ENCODE measurements around the gene TTC17. TPM values are rescaled to one million over a fixed set of nuclear protein-coding genes. Genes with fewer than 3 reads are reported as not detected.

The TTC17 gene
- total RNA-seq, 1 donor from 2014 or later: 183 TPM

GRCh38 chr11:43517518-43517917 lies 158.8 kb downstream of the TTC17 start:
- Mint-ChIP-seq H3K36me3 (peaks cover 3% of the 10 kb centered on the region), H3K9me3 (peaks cover 16% of the 10 kb centered on the region), H3K27ac (peak overlapping the region; percentile 72), H3K4me1 (peaks cover 42% of the 10 kb centered on the region), H3K4me3 (no peak overlapping the region), H3K27me3 (ENCODE audit: insufficient read depth, low read depth) (peaks cover 9% of the 10 kb centered on the region)
- Histone ChIP-seq H3K36me3 (no peaks in the 10 kb centered on the region), H3K79me2 (ENCODE audit: low read depth) (no peaks in the 10 kb centered on the region), H3K4me2 (no peak overlapping the region), H3K4me3 (no peak overlapping the region), H2AFZ (replicated peaks) (no peak overlapping the region), H3K4me1 (peaks cover 12% of the 10 kb centered on the region), H3K27me3 (no peaks in the 10 kb centered on the region), H3F3A (ENCODE audit: low read depth) (no peaks in the 10 kb centered on the region), H4K20me1 (ENCODE audit: low read depth) (no peaks in the 10 kb centered on the region), H3K9me3 (ENCODE audit: low read depth) (no peaks in the 10 kb centered on the region), H3K27ac (no peak overlapping the region), H3K9ac (no peak overlapping the region)
- no peak for TF ChIP-seq CTCF (IDR thresholded peaks at IDR 0.05)
- TF ChIP-seq EZH2 (IDR thresholded peaks at IDR 0.05): no peak
- no peak for TF ChIP-seq EZH2phosphoT487 (IDR thresholded peaks at IDR 0.05)
- DNase-seq (ENCODE audit: low spot score): no peak

- peaks cover 10% of the 10 kb centered on the region for H3K27me3 Mint-ChIP-seq (ENCODE audit: insufficient read depth, low read depth)
- Histone ChIP-seq H3K79me2 (ENCODE audit: low read depth) (no peaks in the 10 kb centered on the region), H3K9me3 (ENCODE audit: low read depth) (no peaks in the 10 kb centered on the region), H3F3A (ENCODE audit: low read depth) (no peaks in the 10 kb centered on the region), H4K20me1 (ENCODE audit: low read depth) (no peaks in the 10 kb centered on the region), H3K4me2 (no peak overlapping the region), H3K9ac (no peak overlapping the region), H2AFZ (replicated peaks) (no peak overlapping the region), H3K4me3 (no peak overlapping the region), H3K27ac (no peak overlapping the region), H3K27me3 (no peaks in the 10 kb centered on the region), H3K4me1 (peaks cover 12% of the 10 kb centered on the region), H3K36me3 (no peaks in the 10 kb centered on the region)
- peaks cover 3% of the 10 kb centered on the region for H3K36me3 Mint-ChIP-seq
- no peak for DNase-seq (ENCODE audit: low spot score)
- H3K9me3 Mint-ChIP-seq: peaks cover 12% of the 10 kb centered on the region
- H3K27ac Mint-ChIP-seq: peak overlapping the region; percentile 92
- H3K4me3 Mint-ChIP-seq: no peak overlapping the region
- peaks cover 42% of the 10 kb centered on the region for H3K4me1 Mint-ChIP-seq
- no peak for TF ChIP-seq EZH2phosphoT487 (IDR thresholded peaks at IDR 0.05)
- no peak for TF ChIP-seq CTCF (IDR thresholded peaks at IDR 0.05)
- TF ChIP-seq EZH2 (IDR thresholded peaks at IDR 0.05): no peak
Measured at GRCh38 chr11:43518408-43519160, 159.9 kb downstream of the TTC17 start.

- H3K4me3 Mint-ChIP-seq: no peak overlapping the region
Measured at GRCh38 chr11:43521471-43521870, 162.8 kb downstream of the TTC17 start.

More at GRCh38 chr11:43521471-43521870, 162.8 kb downstream of the TTC17 start:
- TF ChIP-seq CTCF (IDR thresholded peaks at IDR 0.05) (no peak), EZH2 (IDR thresholded peaks at IDR 0.05) (no peak), EZH2phosphoT487 (IDR thresholded peaks at IDR 0.05) (no peak)
- H3K9me3 Mint-ChIP-seq: peaks cover 15% of the 10 kb centered on the region
- no peaks in the 10 kb centered on the region for H3F3A ChIP-seq (ENCODE audit: low read depth)
- H3K4me1 ChIP-seq: peaks cover 6% of the 10 kb centered on the region
- H3K4me2 ChIP-seq: no peak overlapping the region
- H3K27me3 Mint-ChIP-seq (ENCODE audit: insufficient read depth, low read depth): peaks cover 8% of the 10 kb centered on the region
- peaks cover 22% of the 10 kb centered on the region for H3K4me1 Mint-ChIP-seq
- H3K4me3 ChIP-seq: no peak overlapping the region
- no peak for DNase-seq (ENCODE audit: low spot score)
- no peaks in the 10 kb centered on the region for H4K20me1 ChIP-seq (ENCODE audit: low read depth)
- H3K27me3 ChIP-seq: peaks cover 6% of the 10 kb centered on the region
- no peaks in the 10 kb centered on the region for H3K36me3 ChIP-seq
- no peaks in the 10 kb centered on the region for H3K9me3 ChIP-seq (ENCODE audit: low read depth)
- no peaks in the 10 kb centered on the region for H3K79me2 ChIP-seq (ENCODE audit: low read depth)
- no peak overlapping the region for H3K27ac ChIP-seq
- H3K27ac Mint-ChIP-seq: no peak overlapping the region
- no peak overlapping the region for H2AFZ ChIP-seq (replicated peaks)
- peaks cover 3% of the 10 kb centered on the region for H3K36me3 Mint-ChIP-seq
- no peak overlapping the region for H3K9ac ChIP-seq
